SK-N-SH (cell line): ENCODE results near the gene APEX2.

Source experiments
- CTCF ChIP-seq: fragments of 200-600 bp; sonication (generic); IDR thresholded peaks from 2 replicates; pipeline ENCODE4 v1.6.1; 2017; ENCODE audit warnings: antibody characterized with exemption, mild to moderate bottlenecking, moderate library complexity
- MXI1 ChIP-seq: IDR thresholded peaks from 2 replicates; pipeline ENCODE4 v1.6.1; 2012; ENCODE audit warnings: mild to moderate bottlenecking, low read depth, low read length, improper control_type of control experiment
- POLR2AphosphoS5 ChIP-seq: IDR thresholded peaks from 2 replicates; pipeline ENCODE4 v1.6.1; 2012; ENCODE audit warnings: low read depth, low read length
- RAD21 ChIP-seq: IDR thresholded peaks from 2 replicates; pipeline ENCODE4 v1.6.1; 2012; ENCODE audit warnings: mild to moderate bottlenecking, low read length
- TF ChIP-seq, protein P1 (sequence below): IDR thresholded peaks from 2 replicates; pipeline ENCODE4 v1.4.0; 2012; ENCODE audit warnings: low read depth

- no peak for TF ChIP-seq CTCF
- no peak for TF ChIP-seq MXI1
- TF ChIP-seq POLR2AphosphoS5 = no peak
- TF ChIP-seq RAD21 = no peak
- TF ChIP-seq, protein P1, sequence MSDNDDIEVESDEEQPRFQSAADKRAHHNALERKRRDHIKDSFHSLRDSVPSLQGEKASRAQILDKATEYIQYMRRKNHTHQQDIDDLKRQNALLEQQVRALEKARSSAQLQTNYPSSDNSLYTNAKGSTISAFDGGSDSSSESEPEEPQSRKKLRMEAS = no peak
Observed at GRCh38 chrX:55029291-55029690, 29.1 kb downstream of the APEX2 start.
